HepG2 (cell line): Measurements from ENCODE around the gene SIRPB1. TPM values are rescaled to one million over a fixed set of nuclear protein-coding genes. Genes with fewer than 3 reads are reported as not detected.
"Not testable (repeated sequence)": the region's sequence is repeated elsewhere in the genome, so short reads cannot be mapped to it uniquely, and the experiment has no call there.

Experiments
- ATAC-seq: fragments of 200-7000 bp; cut with Tn5 transposase; 3 replicates; pipeline ENCODE4 v1.9.1; 2020; ENCODE audit warnings: mild to moderate bottlenecking, moderate library complexity
- BruUV-seq: library from RNA; stranded (reverse); fragments of 400-500 nt; replicated peaks from 2 replicates; lab custom pipeline; 2021; lab: Mats Ljungman, UMichigan
- CTCF ChIA-PET: fragments of 300-600 bp; formaldehyde crosslinking; extraction: SDS; loops from one replicate; lab custom pipeline; 2021; ENCODE audit warnings: low total read pairs, inconsistent platforms, low intra/inter-chr PET ratio; lab: Yijun Ruan, JAX
- POLR2A ChIA-PET: fragments of 350-600 bp; sonication (Branson Sonifier 250); formaldehyde crosslinking; loops from one replicate; lab custom pipeline; 2020; ENCODE audit warnings: antibody characterized with exemption, inconsistent platforms; lab: Yijun Ruan, JAX
- DNase-seq: peaks from one replicate; pipeline ENCODE4 v3.0.0-alpha.2; 2015; ENCODE audit warnings: low spot score
- FAIRE-seq: peaks from 3 replicates; lab custom pipeline; 2011; peaks lifted over from hg19 to GRCh38; lab: Jason Lieb, UNC
- H2AFZ ChIP-seq: one replicate; pipeline ENCODE4 v1.6.1; 2011; ENCODE audit warnings: low read length, inconsistent platforms
- H3K27ac ChIP-seq: fragments of 300-600 bp; 3 replicates; pipeline ENCODE4 v1.8.0; 2011; ENCODE audit warnings: mixed run types, mild to moderate bottlenecking, mixed read lengths, low read length, inconsistent platforms; ENCODE audit not compliant: insufficient read depth; ENCODE audit errors: extremely low read length
- H3K27me3 ChIP-seq, 2 experiments: fragments of 200-600 bp in 1 of 2; 2 replicates in 1 of 2; 3 replicates in 1 of 2; pipeline versions ENCODE4 v1.6.0 to v1.8.0; 2011; ENCODE audit warnings: low read length in 2 of 2, mild to moderate bottlenecking in 2 of 2, moderate library complexity in 2 of 2, inconsistent platforms in 1 of 2; ENCODE audit not compliant: insufficient read depth in 2 of 2, control insufficient read depth in 1 of 2
- H3K36me3 ChIP-seq, 2 experiments: fragments of 200-600 bp in 1 of 2; replicated peaks in 1 of 2; 2 replicates in 1 of 2; 3 replicates in 1 of 2; pipeline versions ENCODE4 v1.5.1 to v1.8.0; 2011; ENCODE audit warnings: low read length in 2 of 2, inconsistent platforms in 1 of 2; ENCODE audit not compliant: insufficient read depth in 2 of 2, control insufficient read depth in 1 of 2
- H3K4me1 ChIP-seq: 2 replicates; pipeline ENCODE4 v1.5.1; 2012; ENCODE audit warnings: low read length, inconsistent platforms; ENCODE audit not compliant: insufficient read depth
- H3K4me2 ChIP-seq: 2 replicates; pipeline ENCODE4 v1.6.0; 2011; ENCODE audit warnings: low read depth, low read length, inconsistent platforms
- H3K4me3 ChIP-seq, 3 experiments: fragments of 200-600 bp in 1 of 3; sonication (generic), shearing (Covaris generic) in 1 of 3; replicated peaks in 1 of 3; 2 replicates each; pipeline ENCODE4 v1.5.1; 2011 to 2016; ENCODE audit warnings: low read length in 3 of 3, inconsistent platforms in 2 of 3, low read depth in 2 of 3, mild to moderate bottlenecking in 2 of 3, control low read depth in 1 of 3, mixed read lengths in 1 of 3; ENCODE audit not compliant: insufficient read depth in 1 of 3
- H3K79me2 ChIP-seq: one replicate; pipeline ENCODE4 v1.6.1; 2011; ENCODE audit warnings: low read length, inconsistent platforms; ENCODE audit not compliant: insufficient read depth
- H3K9ac ChIP-seq: 2 replicates; pipeline ENCODE4 v1.6.0; 2011; ENCODE audit warnings: mild to moderate bottlenecking, low read depth, low read length, inconsistent platforms; ENCODE audit not compliant: insufficient read depth
- H3K9me3 ChIP-seq: 2 replicates; pipeline ENCODE4 v1.5.1; 2012; ENCODE audit warnings: mild to moderate bottlenecking, low read length
- H4K20me1 ChIP-seq: 2 replicates; pipeline ENCODE4 v1.6.0; 2011; ENCODE audit warnings: inconsistent platforms, mild to moderate bottlenecking, low read length, moderate library complexity; ENCODE audit not compliant: insufficient read depth
- WGBS: methylation state at CpG from one replicate; pipeline ENCODE4 v1.1.6; 2017; ENCODE audit warnings: low lambda C conversion rate; 5-methylcytosine and 5-hydroxymethylcytosine counted together
- in situ Hi-C: cut with HindIII; loops from 2 replicates; pipeline ENCODE4 v1.10.0; 2017; ENCODE audit warnings: low pct_unique_long_range_greater_than_20kb; ENCODE audit not compliant: extremely low pct_ligation_motif_present
- intact Hi-C: fragments of 100-400 bp; cut with micrococcal nuclease; formaldehyde crosslinking; loops from one replicate; pipeline ENCODE4 v1.10.0; 2022; ENCODE audit not compliant: unreplicated experiment
- polyA plus RNA-seq, 8 experiments: library from polyadenylated mRNA; depleted of rRNA in 3 of 8; stranded (reverse) in 7 of 8; unstranded in 1 of 8; fragments of >200 nt; fragmentation: Illumina TruSeq in 4 of 8; extraction: Trizol in 4 of 8; gene quantifications; 2 replicates each; pipeline versions ENCODE4 v1.2.1 to v1.2.3, GENCODE V29; 2011 to 2016; ENCODE audit warnings: low read depth in 4 of 8, missing spikeins in 1 of 8, mixed read lengths in 1 of 8; ENCODE audit not compliant: insufficient read depth in 1 of 8
- small RNA-seq, 3 experiments: library from RNA; depleted of rRNA; stranded (forward); fragments of <200 nt; gene quantifications; one replicate each; pipeline ENCODE3, GENCODE V24; 2012; ENCODE audit warnings: low read depth in 2 of 3, low replicate concordance in 1 of 3; ENCODE audit not compliant: insufficient read length in 3 of 3, insufficient read depth in 2 of 3
- total RNA-seq, 5 experiments: library from RNA; depleted of rRNA; stranded (reverse); fragments of >200 nt; fragmentation: Illumina TruSeq; extraction: Trizol; gene quantifications; 2 replicates each; pipeline ENCODE4 v1.2.3, GENCODE V29; 2016; ENCODE audit warnings: low read depth in 1 of 5

SIRPB1 gene
- total and polyA plus RNA-seq, 2 of the 13 experiments (the other 11 are each of a cell fraction or from before 2014, with no cell fraction given), result 0.41 to 1.4 TPM

GRCh38 chr20:1571583-1571982, 48.2 kb downstream of the SIRPB1 start:
- H4K20me1 ChIP-seq, H3K4me3 ChIP-seq, POLR2A ChIA-PET, BruUV-seq, CTCF ChIA-PET, H3K27me3 ChIP-seq, intact Hi-C loops, FAIRE-seq, ATAC-seq, H3K79me2 ChIP-seq, DNase-seq, H3K4me2 ChIP-seq, H3K4me1 ChIP-seq, in situ Hi-C loops, H3K9ac ChIP-seq, H3K27ac ChIP-seq, H2AFZ ChIP-seq, H3K9me3 ChIP-seq, H3K36me3 ChIP-seq: not testable (repeated sequence)
- 26% methylated on average over 3 of the region's 8 CpGs for WGBS

Small RNA genes within 50 kb of the gene (small RNA-seq; reads per million reads assigned to genes)
- gene RN7SL561P, result 0 reads per million in 3 experiments

Other genes with a start within 250 kb of the SIRPB1 start
- gene FKBP1A, start 227.0 kb downstream of the SIRPB1 start, total RNA-seq (2016; rRNA removed; fragmentation: Illumina TruSeq; extraction: Trizol), result 119 and 188 TPM in 2 replicates
- 436 and 468 TPM in 2 replicates for gene FKBP1A, start 227.0 kb downstream of the SIRPB1 start, polyA plus RNA-seq (2011; rRNA removed)
- 62.7 and 74.0 TPM in 2 replicates for gene NSFL1C, start 153.2 kb downstream of the SIRPB1 start, total RNA-seq (2016; rRNA removed; fragmentation: Illumina TruSeq; extraction: Trizol)
- gene NSFL1C, start 153.2 kb downstream of the SIRPB1 start, polyA plus RNA-seq (2011; rRNA removed), result 22.9 and 31.9 TPM in 2 replicates
- gene SIRPB2, start 128.6 kb downstream of the SIRPB1 start, total RNA-seq (2016; rRNA removed; fragmentation: Illumina TruSeq; extraction: Trizol), result not detected in 2 replicates
- gene SIRPB2, start 128.6 kb downstream of the SIRPB1 start, polyA plus RNA-seq (2011; rRNA removed), result not detected in 2 replicates
- not detected in 2 replicates for gene SIRPD, start 62.3 kb downstream of the SIRPB1 start, total RNA-seq (2016; rRNA removed; fragmentation: Illumina TruSeq; extraction: Trizol)
- gene SIRPD, start 62.3 kb downstream of the SIRPB1 start, polyA plus RNA-seq (2011; rRNA removed), result not detected in 2 replicates
- gene SIRPG, start 37.8 kb upstream of the SIRPB1 start, total RNA-seq (2016; rRNA removed; fragmentation: Illumina TruSeq; extraction: Trizol), result not detected in 2 replicates
- not detected in 2 replicates for gene SIRPG, start 37.8 kb upstream of the SIRPB1 start, polyA plus RNA-seq (2011; rRNA removed)